Myocyte (in vitro differentiated cells): Measurements from ENCODE around the gene CDK9. TPM values are rescaled to one million over a fixed set of nuclear protein-coding genes. Genes with fewer than 3 reads are reported as not detected.
A peak's percentile ranks its signal among the peaks of the same experiment; 100 is the strongest.

Experiments
- DNase-seq: peaks from one replicate; pipeline ENCODE4 v3.0.0-alpha.2; 2012; ENCODE audit warnings: low read depth
- total RNA-seq: library from RNA; depleted of rRNA; stranded (reverse); fragments of >200 nt; gene quantifications from 2 replicates; pipeline ENCODE4 v1.2.3, GENCODE V29; 2014

CDK9 gene
- total RNA-seq, 1 donor from 2014 or later = 71.1 TPM

GRCh38 chr9:127761491-127761956 is 24.3 kb upstream of the CDK9 start:
- no peak for DNase-seq

- no peak for DNase-seq
These were observed 23.6 kb upstream of the CDK9 start for GRCh38 chr9:127762111-127762676.

GRCh38 chr9:127763918-127764384 is 21.9 kb upstream of the CDK9 start:
- no peak for DNase-seq

- no peak for DNase-seq
These were observed 20.4 kb upstream of the CDK9 start for GRCh38 chr9:127765418-127765817.

GRCh38 chr9:127767410-127767809 is 18.4 kb upstream of the CDK9 start:
- DNase-seq = no peak

GRCh38 chr9:127767909-127768331 is 17.9 kb upstream of the CDK9 start:
- DNase-seq = no peak

- DNase-seq = no peak
These were observed 17.1 kb upstream of the CDK9 start for GRCh38 chr9:127768698-127769097.

GRCh38 chr9:127769101-127769500 is 16.7 kb upstream of the CDK9 start:
- DNase-seq = no peak

GRCh38 chr9:127769929-127770582 is 15.8 kb upstream of the CDK9 start:
- no peak for DNase-seq

- DNase-seq = no peak
These were observed 15.3 kb upstream of the CDK9 start for GRCh38 chr9:127770583-127770904.

GRCh38 chr9:127770905-127771569 is 14.8 kb upstream of the CDK9 start:
- peak; percentile 94 for DNase-seq

- no peak for DNase-seq
These were observed 14.2 kb upstream of the CDK9 start for GRCh38 chr9:127771570-127772189.

- no peak for DNase-seq
These were observed 13.2 kb upstream of the CDK9 start for GRCh38 chr9:127772603-127773002.

GRCh38 chr9:127773272-127773671 is 12.6 kb upstream of the CDK9 start:
- DNase-seq = no peak

- no peak for DNase-seq
These were observed 11.9 kb upstream of the CDK9 start for GRCh38 chr9:127773981-127774380.

- DNase-seq = no peak
These were observed 9.5 kb upstream of the CDK9 start for GRCh38 chr9:127776195-127776923.

- no peak for DNase-seq
These were observed 8.9 kb upstream of the CDK9 start for GRCh38 chr9:127776924-127777289.

GRCh38 chr9:127777368-127777980 is 8.4 kb upstream of the CDK9 start:
- DNase-seq = no peak

- DNase-seq = no peak
These were observed 7.3 kb upstream of the CDK9 start, which contains the start of gene SH2D3C for GRCh38 chr9:127778280-127779135. Gene SH2D3C, minus strand, starts transcription at chr9:127778666. Its CDS starts 39 bp downstream, at chr9:127778627.
